Activated naive CD8-positive, alpha-beta T cell treated with anti-CD3 and anti-CD28 coated beads, Interleukin-2, amount 10 ng/mL, durations not matched to agents 7 days and 5 days (primary cell): ENCODE data around the gene APBB2. TPM values are rescaled to one million over a fixed set of nuclear protein-coding genes. Genes with fewer than 3 reads are reported as not detected.

Experiments used
- ATAC-seq: fragments of 150-1000 bp; cut with Tn5 transposase; one replicate; pipeline ENCODE4 v1.10.0; 2021; ENCODE audit warnings: low read depth, moderate library complexity
- POLR2A ChIA-PET: fragments of 350-600 bp; sonication (Branson Sonifier 250); formaldehyde crosslinking; loops from one replicate; lab custom pipeline; 2021; ENCODE audit warnings: antibody characterized with exemption; lab: Charles Lee
- DNase-seq: peaks from one replicate; pipeline ENCODE4 v3.0.0; 2021
- H3K27ac Mint-ChIP-seq: one replicate; pipeline ENCODE4 v1.8.0; 2022; ENCODE audit warnings: mild to moderate bottlenecking, mixed read lengths
- H3K27me3 Mint-ChIP-seq: one replicate; pipeline ENCODE4 v1.8.0; 2022; ENCODE audit warnings: mild to moderate bottlenecking, moderate library complexity, mixed read lengths
- H3K36me3 Mint-ChIP-seq: one replicate; pipeline ENCODE4 v1.8.0; 2021; ENCODE audit warnings: mild to moderate bottlenecking, mixed read lengths
- H3K4me1 Mint-ChIP-seq: one replicate; pipeline ENCODE4 v1.8.0; 2021; ENCODE audit warnings: mixed read lengths
- H3K4me3 Mint-ChIP-seq: one replicate; pipeline ENCODE4 v1.8.0; 2022; ENCODE audit warnings: mild to moderate bottlenecking, moderate library complexity, mixed read lengths
- H3K9me3 Mint-ChIP-seq: one replicate; pipeline ENCODE4 v1.8.0; 2021; ENCODE audit warnings: mixed read lengths
- total RNA-seq, 2 experiments: library from RNA; stranded (reverse); gene quantifications; one replicate each; pipeline ENCODE4 v1.2.3, GENCODE V29; 2021

APBB2 gene
- total RNA-seq, 2 experiments from 2014 or later: 0.96 to 2.0 TPM

DNA sequence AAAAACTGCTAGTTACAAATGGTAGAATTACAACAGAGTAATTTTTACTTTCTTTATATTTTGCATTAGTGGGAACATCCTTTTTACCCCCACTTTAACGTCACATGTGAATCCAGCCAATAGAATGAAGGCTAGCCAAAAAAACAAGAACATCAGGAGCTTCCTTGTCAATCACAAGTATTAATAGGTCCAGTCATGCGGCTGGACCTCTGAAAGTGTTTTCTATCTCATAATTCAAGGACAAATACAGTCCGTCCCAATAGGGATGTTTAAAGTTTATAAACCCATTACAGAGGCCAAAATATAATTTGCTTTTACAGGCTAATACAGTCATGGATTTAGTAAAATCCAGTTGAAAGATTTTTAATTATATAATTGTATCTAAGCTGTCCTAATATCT is 110.7 kb downstream of the APBB2 start:
- POLR2A ChIA-PET: no interaction called here
- ATAC-seq (no peak), DNase-seq (no peak)
- H3K9me3 Mint-ChIP-seq: no peaks in the 10 kb centered on the region
- H3K36me3 Mint-ChIP-seq: no peaks in the 10 kb centered on the region
- no peak overlapping the region for H3K27ac Mint-ChIP-seq
- H3K4me3 Mint-ChIP-seq: no peak overlapping the region
- no peaks in the 10 kb centered on the region for H3K27me3 Mint-ChIP-seq
- H3K4me1 Mint-ChIP-seq: no peaks in the 10 kb centered on the region

DNA sequence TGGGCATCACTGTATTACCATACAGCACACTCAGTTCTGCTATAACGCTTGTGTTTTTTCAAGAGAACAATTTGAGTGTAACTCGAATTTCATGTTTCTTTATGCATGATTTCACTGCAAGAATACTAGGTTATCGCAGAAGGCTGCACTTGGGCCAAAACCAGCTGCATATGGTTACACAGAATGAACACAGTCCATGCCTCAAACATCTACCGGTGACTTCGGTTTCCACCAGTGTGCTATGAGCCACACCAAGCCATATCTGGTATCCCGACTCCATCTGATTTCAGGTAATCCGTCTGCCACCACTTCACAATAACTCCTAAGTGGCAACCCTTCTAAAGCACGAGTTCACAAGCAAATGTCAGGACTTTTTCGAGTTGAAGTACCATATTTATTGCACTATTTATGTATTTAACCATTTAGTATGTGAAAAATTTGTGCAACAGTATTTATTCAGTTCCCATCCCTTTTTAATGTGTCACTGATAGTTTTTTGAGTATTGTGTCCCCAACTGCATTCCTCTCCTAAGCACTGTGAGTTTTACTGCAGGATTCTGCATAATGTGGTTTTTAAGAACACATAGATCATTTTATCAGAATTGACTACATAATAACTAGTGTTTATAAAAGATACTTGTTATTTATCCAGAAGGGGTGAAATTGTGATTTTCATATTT is 111.8 kb downstream of the APBB2 start:
- POLR2A ChIA-PET: no interaction called here
- no peaks in the 10 kb centered on the region for H3K36me3 Mint-ChIP-seq
- no peaks in the 10 kb centered on the region for H3K4me1 Mint-ChIP-seq
- no peaks in the 10 kb centered on the region for H3K27me3 Mint-ChIP-seq
- ATAC-seq: no peak
- no peaks in the 10 kb centered on the region for H3K9me3 Mint-ChIP-seq
- H3K4me3 Mint-ChIP-seq: no peak overlapping the region
- H3K27ac Mint-ChIP-seq: no peak overlapping the region
- DNase-seq: no peak

DNA sequence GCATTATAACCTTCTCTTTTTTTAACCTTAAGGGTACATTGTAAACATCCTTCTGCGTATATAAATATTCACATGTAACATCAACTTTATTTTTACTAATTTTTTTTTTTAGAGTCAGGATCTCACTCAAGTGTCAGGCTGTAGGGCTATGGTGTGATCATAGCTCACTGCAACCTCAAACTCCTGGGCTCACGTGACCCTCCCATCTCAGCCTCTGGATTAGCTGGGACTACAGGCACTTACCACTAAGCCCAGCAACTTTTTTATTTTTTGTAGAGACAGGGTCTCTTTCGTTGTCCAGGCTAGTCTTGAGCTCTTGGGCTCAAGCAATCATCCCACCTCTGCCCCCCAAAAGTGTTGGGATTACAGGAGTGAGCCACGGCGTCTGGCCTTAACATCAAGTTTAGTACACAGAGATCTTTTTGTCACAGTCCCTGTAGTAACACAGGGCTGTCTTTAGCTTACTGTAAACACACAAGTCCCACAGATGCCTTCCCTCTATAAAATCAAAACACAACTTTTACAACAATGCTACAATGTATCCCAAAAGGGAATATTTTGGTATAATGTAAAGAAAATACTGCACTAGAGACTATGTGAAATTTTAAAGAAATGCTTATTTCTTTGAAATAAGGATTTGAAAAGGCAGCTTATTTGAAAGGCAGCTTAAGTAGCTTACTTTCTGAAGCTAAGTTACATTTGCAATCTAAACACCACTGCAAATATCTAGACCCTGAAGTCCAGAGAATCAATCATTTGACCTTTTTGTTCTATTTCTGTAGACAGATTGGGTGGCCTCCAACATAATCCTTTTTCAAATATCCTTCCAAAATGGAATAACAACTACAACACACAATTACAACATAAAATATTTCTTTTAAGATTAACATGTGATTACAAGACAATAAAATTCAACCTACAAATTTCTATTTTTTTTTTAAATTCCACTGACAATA is 116.0 kb downstream of the APBB2 start:
- H3K36me3 Mint-ChIP-seq: no peaks in the 10 kb centered on the region
- DNase-seq (no peak), ATAC-seq (no peak)
- POLR2A ChIA-PET: no interaction called here
- H3K4me1 Mint-ChIP-seq: no peaks in the 10 kb centered on the region
- no peak overlapping the region for H3K4me3 Mint-ChIP-seq
- no peak overlapping the region for H3K27ac Mint-ChIP-seq
- H3K27me3 Mint-ChIP-seq: peaks cover 2% of the 10 kb centered on the region
- no peaks in the 10 kb centered on the region for H3K9me3 Mint-ChIP-seq

DNA sequence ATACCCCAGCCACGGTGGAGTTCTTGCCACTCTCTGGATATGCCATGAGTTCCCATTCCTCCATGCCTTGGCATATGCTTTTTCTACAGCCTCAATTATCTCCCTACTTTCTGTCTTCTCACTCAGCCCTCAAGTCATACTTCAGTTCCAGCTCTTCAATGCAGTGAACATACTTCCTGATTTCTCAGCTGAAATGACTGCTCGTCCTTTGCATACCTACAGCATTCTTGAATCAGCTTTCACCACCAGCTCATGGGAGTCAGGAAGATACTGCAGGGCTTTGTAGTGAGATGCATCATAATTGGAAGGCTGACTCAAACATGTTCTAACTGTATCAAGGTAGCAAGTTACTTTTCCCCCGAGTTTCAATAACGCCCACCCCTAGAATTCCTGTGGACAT is 118.4 kb downstream of the APBB2 start:
- Mint-ChIP-seq H3K36me3 (no peaks in the 10 kb centered on the region), H3K4me1 (no peaks in the 10 kb centered on the region), H3K27me3 (peaks cover 2% of the 10 kb centered on the region), H3K9me3 (no peaks in the 10 kb centered on the region), H3K27ac (no peak overlapping the region), H3K4me3 (no peak overlapping the region)
- DNase-seq (no peak), ATAC-seq (no peak)
- POLR2A ChIA-PET: no interaction called here

DNA sequence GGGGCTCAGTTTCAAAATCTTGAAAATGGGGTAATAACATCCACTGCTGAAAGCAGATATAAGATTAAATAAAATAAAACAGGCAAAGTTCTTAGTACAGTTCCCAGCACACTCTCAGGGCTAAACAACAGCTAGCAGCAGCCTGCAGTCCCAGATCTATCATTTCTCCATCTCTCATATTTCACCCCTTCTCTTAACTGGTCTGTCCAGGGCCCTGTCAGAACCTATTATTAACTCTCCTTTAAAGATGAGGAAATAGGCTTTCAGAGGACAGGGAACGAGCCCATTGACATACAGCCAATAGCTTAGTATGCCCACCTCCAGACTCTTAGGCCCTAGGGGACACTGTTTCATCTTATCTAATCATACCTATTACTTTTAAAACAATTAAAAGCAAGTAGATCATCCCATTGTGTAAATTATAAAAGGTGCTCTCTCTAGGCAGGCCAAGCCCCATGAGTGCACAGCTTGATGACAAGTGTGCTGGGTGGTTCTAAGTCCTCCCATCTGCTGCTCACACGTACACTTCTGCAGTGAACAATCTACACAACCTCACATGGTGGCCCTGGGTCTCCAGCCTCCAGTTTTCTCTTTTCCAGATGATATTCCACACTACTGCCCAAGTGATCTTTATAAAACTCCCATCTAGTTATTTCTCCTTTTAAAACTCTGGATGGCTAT is 119.0 kb downstream of the APBB2 start:
- no peaks in the 10 kb centered on the region for H3K4me1 Mint-ChIP-seq
- peaks cover 2% of the 10 kb centered on the region for H3K27me3 Mint-ChIP-seq
- POLR2A ChIA-PET: no interaction called here
- no peak for ATAC-seq
- no peak overlapping the region for H3K4me3 Mint-ChIP-seq
- no peaks in the 10 kb centered on the region for H3K9me3 Mint-ChIP-seq
- no peak for DNase-seq
- H3K27ac Mint-ChIP-seq: no peak overlapping the region
- H3K36me3 Mint-ChIP-seq: no peaks in the 10 kb centered on the region

DNA sequence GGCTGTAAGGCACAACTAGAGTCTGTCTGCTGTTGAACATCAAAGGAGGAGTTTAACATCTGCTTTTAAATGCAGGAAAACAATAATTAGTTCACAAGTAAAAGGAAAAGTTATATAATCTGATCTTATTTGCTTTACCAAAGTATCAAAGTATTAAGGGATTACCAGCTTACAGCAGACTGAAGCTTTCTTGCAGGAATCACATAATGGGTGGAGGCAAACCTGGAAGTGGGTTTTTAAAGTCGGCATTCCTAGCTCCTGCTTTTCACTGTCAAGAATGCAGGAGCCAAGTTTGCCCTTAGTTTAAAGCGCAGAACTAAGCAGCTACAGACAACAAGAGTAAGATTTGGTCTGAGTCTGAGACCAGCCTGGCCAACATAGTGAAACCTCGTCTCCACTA is 122.2 kb downstream of the APBB2 start:
- H3K27me3 Mint-ChIP-seq: peaks cover 2% of the 10 kb centered on the region
- ATAC-seq (no peak), DNase-seq (no peak)
- no peaks in the 10 kb centered on the region for H3K9me3 Mint-ChIP-seq
- H3K36me3 Mint-ChIP-seq: no peaks in the 10 kb centered on the region
- H3K27ac Mint-ChIP-seq: no peak overlapping the region
- POLR2A ChIA-PET: no interaction called here
- H3K4me1 Mint-ChIP-seq: no peaks in the 10 kb centered on the region
- no peak overlapping the region for H3K4me3 Mint-ChIP-seq

DNA sequence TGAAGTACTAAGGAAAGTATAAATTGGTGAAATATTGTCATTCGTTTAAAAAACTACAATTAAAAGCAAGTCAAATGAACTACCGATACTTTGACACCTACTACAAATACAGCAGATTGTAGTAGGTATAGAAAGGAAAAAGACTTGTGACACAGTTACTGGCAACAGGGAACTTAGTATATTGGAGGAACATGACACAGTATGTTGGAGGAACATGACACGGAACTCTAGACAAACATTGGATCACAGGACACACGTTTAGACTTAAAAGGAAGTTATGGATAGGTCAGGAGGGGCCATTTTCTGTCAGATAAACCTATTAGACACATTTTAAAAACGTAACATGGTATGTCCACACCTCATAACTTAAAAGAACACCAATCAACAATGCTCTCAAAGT is 132.5 kb downstream of the APBB2 start:
- Mint-ChIP-seq H3K27ac (no peak overlapping the region), H3K36me3 (no peaks in the 10 kb centered on the region), H3K4me1 (no peaks in the 10 kb centered on the region), H3K27me3 (peaks cover 6% of the 10 kb centered on the region), H3K4me3 (no peak overlapping the region), H3K9me3 (peaks cover 8% of the 10 kb centered on the region)
- DNase-seq (no peak), ATAC-seq (no peak)
- POLR2A ChIA-PET: no interaction called here

DNA sequence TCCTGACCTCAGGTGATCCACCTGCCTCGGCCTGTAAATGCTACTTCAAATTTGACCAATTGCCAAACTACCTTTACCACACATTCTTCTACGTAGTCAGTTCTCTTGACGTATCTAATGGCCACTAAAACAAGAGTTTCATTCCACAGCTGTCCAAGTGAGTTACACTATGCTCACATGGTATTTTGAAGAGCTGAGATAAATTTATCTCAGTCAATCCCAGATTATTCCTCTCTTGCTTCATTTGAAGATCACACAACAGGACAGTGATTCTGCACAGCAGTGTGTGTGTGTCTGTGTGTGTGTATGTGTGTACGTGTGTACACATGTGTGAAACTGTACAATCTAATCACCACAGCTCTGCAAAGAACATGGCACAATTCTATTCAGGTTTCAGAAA is 133.4 kb downstream of the APBB2 start:
- H3K9me3 Mint-ChIP-seq: peaks cover 2% of the 10 kb centered on the region
- DNase-seq: no peak
- POLR2A ChIA-PET: no interaction called here
- no peak overlapping the region for H3K4me3 Mint-ChIP-seq
- H3K27ac Mint-ChIP-seq: no peak overlapping the region
- H3K27me3 Mint-ChIP-seq: peaks cover 4% of the 10 kb centered on the region
- H3K4me1 Mint-ChIP-seq: no peaks in the 10 kb centered on the region
- H3K36me3 Mint-ChIP-seq: no peaks in the 10 kb centered on the region
- no peak for ATAC-seq

DNA sequence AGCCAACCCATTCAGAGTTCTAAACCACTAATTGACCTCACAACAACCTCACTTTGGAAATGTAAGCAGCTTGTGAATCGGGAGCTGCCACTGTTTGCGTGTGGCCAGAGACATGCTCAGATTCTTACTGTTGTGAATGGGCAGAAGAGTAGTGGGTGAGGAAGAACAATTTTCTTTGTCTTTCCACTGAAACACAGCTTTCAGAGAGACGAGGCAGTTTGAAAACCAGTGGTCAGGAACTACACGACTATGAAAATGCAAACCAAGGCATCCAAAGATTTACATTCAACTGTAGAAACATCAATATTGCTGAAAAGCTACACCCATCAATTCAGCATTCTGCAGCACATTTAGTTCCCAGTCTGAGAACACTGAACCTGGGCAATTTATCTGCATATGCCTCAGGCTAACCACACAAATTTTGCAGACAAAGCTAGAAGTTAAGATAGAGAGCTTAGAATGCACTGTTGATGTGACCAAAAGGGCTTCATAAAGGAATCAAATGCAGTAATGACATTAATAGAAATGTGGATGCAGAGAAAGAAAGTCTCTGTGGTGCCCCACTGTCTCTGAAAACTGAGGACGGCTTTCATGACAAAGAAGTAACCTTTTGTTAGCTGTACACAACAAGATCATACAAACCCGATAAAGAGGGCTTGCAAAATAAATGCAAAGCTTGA is 134.3 kb downstream of the APBB2 start:
- H3K4me3 Mint-ChIP-seq: no peak overlapping the region

DNA sequence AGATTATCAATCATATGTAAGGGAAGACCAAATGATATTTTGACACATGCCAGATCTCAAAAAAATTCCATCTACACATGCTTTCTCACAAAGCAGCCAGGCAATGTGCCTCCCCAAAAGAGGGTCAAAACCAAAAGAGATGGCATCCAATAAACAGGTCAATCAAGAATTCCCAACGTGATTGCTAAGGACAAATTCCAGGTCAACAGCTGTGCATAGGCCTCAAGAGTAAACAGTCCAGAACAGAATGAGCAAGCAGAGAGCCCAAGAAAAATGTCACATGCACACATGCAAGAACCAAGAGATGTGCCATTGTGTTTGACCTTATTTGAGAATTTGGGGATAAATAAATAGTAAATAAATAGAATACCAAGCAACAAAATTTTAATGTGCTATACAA is 136.7 kb downstream of the APBB2 start:
- peaks cover 9% of the 10 kb centered on the region for H3K27me3 Mint-ChIP-seq
- DNase-seq (no peak), ATAC-seq (no peak)
- no peaks in the 10 kb centered on the region for H3K9me3 Mint-ChIP-seq
- H3K27ac Mint-ChIP-seq: no peak overlapping the region
- POLR2A ChIA-PET: no interaction called here
- H3K36me3 Mint-ChIP-seq: no peaks in the 10 kb centered on the region
- no peaks in the 10 kb centered on the region for H3K4me1 Mint-ChIP-seq
- H3K4me3 Mint-ChIP-seq: no peak overlapping the region

More for the DNA sequence above, 134.3 kb downstream of the APBB2 start:
- DNase-seq (no peak), ATAC-seq (no peak)
- Mint-ChIP-seq H3K27me3 (peaks cover 4% of the 10 kb centered on the region), H3K36me3 (no peaks in the 10 kb centered on the region), H3K27ac (no peak overlapping the region), H3K9me3 (no peaks in the 10 kb centered on the region), H3K4me1 (no peaks in the 10 kb centered on the region)
- POLR2A ChIA-PET: no interaction called here

DNA sequence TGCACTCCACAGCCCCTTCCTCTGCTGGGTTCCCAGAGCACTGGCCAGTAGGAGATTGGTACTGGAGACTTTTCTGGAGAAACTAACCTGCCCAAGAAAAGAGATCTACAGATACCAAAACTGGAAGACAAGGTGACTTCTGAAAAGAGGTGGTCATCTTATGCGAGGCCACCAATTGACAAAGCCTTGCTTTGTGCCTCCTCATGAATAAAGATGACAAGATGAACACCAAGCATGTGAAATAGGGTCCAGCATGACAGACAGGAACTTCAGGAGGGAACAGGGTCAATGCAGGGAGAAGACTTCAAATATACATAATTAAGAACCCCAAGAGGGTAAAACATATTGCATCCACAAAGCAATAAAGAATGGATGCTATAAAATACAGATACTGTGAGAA is 137.9 kb downstream of the APBB2 start:
- Mint-ChIP-seq H3K4me3 (no peak overlapping the region), H3K27me3 (peaks cover 9% of the 10 kb centered on the region), H3K4me1 (no peaks in the 10 kb centered on the region), H3K27ac (no peak overlapping the region), H3K9me3 (no peaks in the 10 kb centered on the region), H3K36me3 (no peaks in the 10 kb centered on the region)
- DNase-seq (no peak), ATAC-seq (no peak)
- POLR2A ChIA-PET: no interaction called here

DNA sequence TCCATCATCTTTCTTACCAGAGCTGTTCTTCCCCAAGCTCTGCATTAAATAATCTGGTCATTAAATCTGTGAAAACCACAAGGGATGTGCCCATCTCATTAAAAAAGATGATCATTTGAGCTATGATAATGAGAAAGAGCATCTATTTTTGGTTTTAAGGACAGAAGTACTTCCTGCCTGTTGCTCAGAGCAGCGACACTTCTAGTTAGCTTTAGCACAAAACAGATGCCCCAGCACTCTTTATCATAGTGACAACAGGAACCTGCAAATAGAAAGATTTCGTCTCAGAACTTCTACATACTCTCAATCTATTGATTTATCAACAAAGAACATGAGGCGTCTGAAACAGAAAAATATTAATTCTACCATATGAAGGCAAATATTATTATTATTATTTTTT is 140.1 kb downstream of the APBB2 start:
- DNase-seq: no peak

DNA sequence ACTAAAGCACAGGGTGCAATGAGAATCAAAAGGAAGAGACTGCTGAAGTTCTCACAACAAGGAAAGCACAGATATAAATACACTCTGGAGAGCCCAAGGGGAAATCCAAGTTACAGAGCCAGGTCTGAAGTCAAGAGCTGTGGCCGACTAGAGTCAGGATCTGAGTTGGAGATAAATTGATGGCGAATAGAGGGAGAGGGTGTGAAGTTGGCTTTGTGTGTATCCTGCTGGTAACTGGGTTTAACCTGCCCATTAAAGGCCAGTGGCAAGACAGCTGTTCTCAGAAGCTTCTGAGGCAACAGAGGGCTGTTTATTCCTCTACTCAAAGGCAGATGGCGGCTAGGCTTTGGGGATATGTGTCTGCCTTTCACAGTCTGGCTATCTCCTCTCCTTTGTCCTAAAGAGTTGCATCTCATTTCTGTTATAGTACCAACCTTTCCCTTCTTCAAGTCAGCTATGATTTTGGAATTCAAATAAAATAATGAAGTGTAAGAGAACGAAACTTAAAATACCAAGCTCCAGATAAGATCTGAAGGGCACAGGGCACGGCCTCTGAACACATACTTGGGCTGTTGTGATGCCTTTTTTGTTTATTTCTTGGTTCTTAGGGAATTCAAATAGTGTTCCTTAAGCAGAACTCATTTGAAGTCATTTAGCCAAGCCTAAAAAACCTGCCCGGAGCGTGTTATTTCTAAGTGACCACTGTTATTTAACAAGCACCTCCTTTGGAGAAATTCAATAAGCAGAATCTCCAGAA is 142.1 kb downstream of the APBB2 start:
- DNase-seq (no peak), ATAC-seq (no peak)
- POLR2A ChIA-PET: no interaction called here
- no peaks in the 10 kb centered on the region for H3K36me3 Mint-ChIP-seq
- no peak overlapping the region for H3K27ac Mint-ChIP-seq
- H3K4me1 Mint-ChIP-seq: no peaks in the 10 kb centered on the region
- no peaks in the 10 kb centered on the region for H3K9me3 Mint-ChIP-seq
- H3K4me3 Mint-ChIP-seq: no peak overlapping the region
- H3K27me3 Mint-ChIP-seq: peaks cover 9% of the 10 kb centered on the region

More for the DNA sequence above, 140.1 kb downstream of the APBB2 start:
- H3K4me3 Mint-ChIP-seq: no peak overlapping the region
- peaks cover 9% of the 10 kb centered on the region for H3K27me3 Mint-ChIP-seq
- no peaks in the 10 kb centered on the region for H3K36me3 Mint-ChIP-seq
- no peak overlapping the region for H3K27ac Mint-ChIP-seq
- no peak for ATAC-seq
- POLR2A ChIA-PET: no interaction called here
- no peaks in the 10 kb centered on the region for H3K9me3 Mint-ChIP-seq
- no peaks in the 10 kb centered on the region for H3K4me1 Mint-ChIP-seq
